ENCODE data around the gene CEP112. TPM values are rescaled to one million over a fixed set of nuclear protein-coding genes. Genes with fewer than 3 reads are reported as not detected.

Gene CEP112
- total RNA-seq, 1 experiment from 2014 or later, result 9.5 TPM

- intact Hi-C loops (cut with micrococcal nuclease; ENCODE audit: unreplicated experiment), result no loop called here
- in situ Hi-C loops (cut with HindIII; ENCODE audit: low pct_unique_long_range_greater_than_20kb, low sequenced_read_pairs), result no loop called here
- ATAC-seq (no peak), DNase-seq (ENCODE audit: low read depth, low spot score) (no peak)
- no TSS peak for BruUV-seq (replicated peaks)
- Histone ChIP-seq H3K9me3 (ENCODE audit: control insufficient read depth, insufficient read depth, low read depth, low read length) (peaks cover 9% of the 10 kb centered on the region), H3K27me3 (ENCODE audit: control insufficient read depth, insufficient read depth, low read length) (no peaks in the 10 kb centered on the region), H3K36me3 (ENCODE audit: control insufficient read depth, insufficient read depth, low read length) (no peaks in the 10 kb centered on the region), H3K27ac (ENCODE audit: low read length) (no peak overlapping the region), H3K4me3 (ENCODE audit: low read depth in 2 of 2, low read length in 2 of 2) (no peak overlapping the region), H3K4me1 (ENCODE audit: control insufficient read depth, insufficient read depth, low read length) (no peaks in the 10 kb centered on the region)
- TF ChIP-seq, protein P1, sequence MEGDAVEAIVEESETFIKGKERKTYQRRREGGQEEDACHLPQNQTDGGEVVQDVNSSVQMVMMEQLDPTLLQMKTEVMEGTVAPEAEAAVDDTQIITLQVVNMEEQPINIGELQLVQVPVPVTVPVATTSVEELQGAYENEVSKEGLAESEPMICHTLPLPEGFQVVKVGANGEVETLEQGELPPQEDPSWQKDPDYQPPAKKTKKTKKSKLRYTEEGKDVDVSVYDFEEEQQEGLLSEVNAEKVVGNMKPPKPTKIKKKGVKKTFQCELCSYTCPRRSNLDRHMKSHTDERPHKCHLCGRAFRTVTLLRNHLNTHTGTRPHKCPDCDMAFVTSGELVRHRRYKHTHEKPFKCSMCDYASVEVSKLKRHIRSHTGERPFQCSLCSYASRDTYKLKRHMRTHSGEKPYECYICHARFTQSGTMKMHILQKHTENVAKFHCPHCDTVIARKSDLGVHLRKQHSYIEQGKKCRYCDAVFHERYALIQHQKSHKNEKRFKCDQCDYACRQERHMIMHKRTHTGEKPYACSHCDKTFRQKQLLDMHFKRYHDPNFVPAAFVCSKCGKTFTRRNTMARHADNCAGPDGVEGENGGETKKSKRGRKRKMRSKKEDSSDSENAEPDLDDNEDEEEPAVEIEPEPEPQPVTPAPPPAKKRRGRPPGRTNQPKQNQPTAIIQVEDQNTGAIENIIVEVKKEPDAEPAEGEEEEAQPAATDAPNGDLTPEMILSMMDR (IDR thresholded peaks at IDR 0.05), result no peak
- TF ChIP-seq POLR2AphosphoS5 (IDR thresholded peaks at IDR 0.05; ENCODE audit: low read depth, low read length) (no peak), SIN3A (IDR thresholded peaks at IDR 0.05; ENCODE audit: borderline replicate concordance, insufficient read depth, low read depth, low read length) (no peak), TCF7L2 (IDR thresholded peaks at IDR 0.05; ENCODE audit: low read depth, low read length) (no peak), REST (IDR thresholded peaks at IDR 0.05; ENCODE audit: insufficient read depth in 1 of 2, low read depth in 2 of 2, low read length in 1 of 2) (no peak)
- ChIA-PET CTCF (no interaction called here), POLR2A (no interaction called here)
Observed at GRCh38 chr17:65799869-65800268, 392.1 kb downstream of the CEP112 start.

- no peak for TF ChIP-seq REST (IDR thresholded peaks at IDR 0.05; ENCODE audit: insufficient read depth in 1 of 2, low read depth in 2 of 2, low read length in 1 of 2)
- no peak for TF ChIP-seq SIN3A (IDR thresholded peaks at IDR 0.05; ENCODE audit: borderline replicate concordance, insufficient read depth, low read depth, low read length)
- TF ChIP-seq, protein P1 (IDR thresholded peaks at IDR 0.05), result no peak
- no peak for TF ChIP-seq TCF7L2 (IDR thresholded peaks at IDR 0.05; ENCODE audit: low read depth, low read length)
- TF ChIP-seq POLR2AphosphoS5 (IDR thresholded peaks at IDR 0.05; ENCODE audit: low read depth, low read length), result no peak
- DNase-seq (ENCODE audit: low read depth, low spot score) (no peak), ATAC-seq (no peak)
- intact Hi-C loops (cut with micrococcal nuclease; ENCODE audit: unreplicated experiment) (no loop called here), in situ Hi-C loops (cut with HindIII; ENCODE audit: low pct_unique_long_range_greater_than_20kb, low sequenced_read_pairs) (no loop called here)
- H3K9me3 ChIP-seq (ENCODE audit: control insufficient read depth, insufficient read depth, low read depth, low read length), result peaks cover 9% of the 10 kb centered on the region
- H3K4me3 ChIP-seq (ENCODE audit: low read depth in 2 of 2, low read length in 2 of 2), result no peak overlapping the region
- H3K27me3 ChIP-seq (ENCODE audit: control insufficient read depth, insufficient read depth, low read length), result no peaks in the 10 kb centered on the region
- no peaks in the 10 kb centered on the region for H3K36me3 ChIP-seq (ENCODE audit: control insufficient read depth, insufficient read depth, low read length)
- ChIA-PET CTCF (no interaction called here), POLR2A (no interaction called here)
- H3K27ac ChIP-seq (ENCODE audit: low read length), result no peak overlapping the region
- H3K4me1 ChIP-seq (ENCODE audit: control insufficient read depth, insufficient read depth, low read length), result no peaks in the 10 kb centered on the region
- BruUV-seq (replicated peaks), result no TSS peak
Observed at GRCh38 chr17:65799454-65799853, 392.5 kb downstream of the CEP112 start.
